Stimulated activated CD8-positive, alpha-beta memory T cell treated with anti-CD3 and anti-CD28 coated beads, Interleukin-7, amount 100 ng/mL, for 4 hours (primary cell): ENCODE results near the gene NDUFS7.

Experiments
- DNase-seq, 2 donors: peaks; one replicate each; pipeline ENCODE4 v3.0.0-alpha.2; 2020; ENCODE audit warnings: low read depth in 2 of 2

Gene NDUFS7

GRCh38 chr19:1384478-1385110 is 887 bp downstream of the NDUFS7 start:
- DNase-seq = no peak

DNA sequence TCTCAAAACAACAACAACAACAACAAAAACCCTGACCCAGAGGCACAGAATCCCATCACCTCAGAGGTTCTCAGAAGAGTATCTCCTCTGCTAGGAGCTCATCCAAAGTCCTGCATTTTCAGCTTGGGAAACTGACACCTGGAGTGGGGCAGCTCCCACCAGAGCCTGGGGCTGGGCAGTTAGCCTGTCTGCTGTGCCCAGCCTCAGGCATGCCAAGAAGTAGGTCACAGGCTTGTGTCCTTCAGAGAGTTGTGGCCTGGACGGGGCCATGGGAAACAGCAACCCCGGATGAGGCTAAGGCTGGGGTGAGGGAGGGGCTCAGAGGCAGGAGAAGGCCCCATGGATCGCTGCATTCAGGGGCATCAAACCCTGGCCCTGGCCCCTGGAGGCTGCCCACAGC is 2.1 kb downstream of the NDUFS7 start:
- DNase-seq = no peak

- no peak for DNase-seq
Observed at GRCh38 chr19:1386945-1387683, 3.4 kb downstream of the NDUFS7 start.

DNA sequence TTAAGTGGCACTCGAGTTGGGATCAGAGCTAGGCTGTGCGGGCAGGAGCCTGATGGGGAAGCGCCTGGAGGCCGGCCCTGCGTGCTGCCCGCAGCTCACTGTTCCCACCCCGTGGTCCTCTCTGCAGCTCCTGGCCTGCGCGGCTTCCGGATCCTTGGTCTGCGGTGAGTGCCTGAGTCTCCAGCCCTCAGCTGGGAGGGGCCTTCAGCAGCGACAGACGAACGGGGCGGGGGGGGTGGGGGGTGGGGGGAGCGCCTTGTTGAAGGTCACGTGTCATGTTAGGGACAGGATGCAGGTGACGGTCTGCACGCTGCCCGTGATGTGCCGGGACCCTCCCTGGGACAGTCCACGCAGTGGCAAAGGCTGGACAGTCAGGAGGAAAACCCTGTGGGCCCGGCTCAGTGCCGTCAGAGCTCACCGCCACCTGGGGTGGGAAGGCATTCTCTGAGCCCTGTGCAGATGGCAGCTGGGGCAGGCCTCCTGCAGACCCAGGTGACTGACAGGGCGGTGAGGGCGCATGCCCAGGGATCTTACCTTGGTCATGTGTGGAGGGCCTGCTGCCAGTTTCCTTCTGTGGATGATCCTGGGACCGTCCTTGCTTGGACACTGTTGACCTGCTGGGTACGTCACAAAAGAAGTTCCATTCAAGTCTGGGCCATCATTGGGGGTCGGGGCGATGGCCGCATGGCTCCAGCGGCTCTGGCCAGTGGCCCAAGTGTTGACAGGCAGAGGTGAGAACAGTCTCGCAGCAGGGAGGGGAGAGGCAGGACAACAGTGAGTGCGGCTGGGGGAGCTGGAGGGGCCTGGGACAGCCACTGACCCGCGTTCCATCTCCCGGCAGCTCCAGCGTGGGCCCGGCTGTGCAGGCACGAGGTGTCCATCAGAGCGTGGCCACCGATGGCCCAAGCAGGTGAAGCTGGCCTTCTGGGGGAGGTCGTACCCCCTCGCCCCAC is 4.3 kb downstream of the NDUFS7 start:
- no peak for DNase-seq

GRCh38 chr19:1388637-1389026 is 4.9 kb downstream of the NDUFS7 start:
- DNase-seq = no peak

DNA sequence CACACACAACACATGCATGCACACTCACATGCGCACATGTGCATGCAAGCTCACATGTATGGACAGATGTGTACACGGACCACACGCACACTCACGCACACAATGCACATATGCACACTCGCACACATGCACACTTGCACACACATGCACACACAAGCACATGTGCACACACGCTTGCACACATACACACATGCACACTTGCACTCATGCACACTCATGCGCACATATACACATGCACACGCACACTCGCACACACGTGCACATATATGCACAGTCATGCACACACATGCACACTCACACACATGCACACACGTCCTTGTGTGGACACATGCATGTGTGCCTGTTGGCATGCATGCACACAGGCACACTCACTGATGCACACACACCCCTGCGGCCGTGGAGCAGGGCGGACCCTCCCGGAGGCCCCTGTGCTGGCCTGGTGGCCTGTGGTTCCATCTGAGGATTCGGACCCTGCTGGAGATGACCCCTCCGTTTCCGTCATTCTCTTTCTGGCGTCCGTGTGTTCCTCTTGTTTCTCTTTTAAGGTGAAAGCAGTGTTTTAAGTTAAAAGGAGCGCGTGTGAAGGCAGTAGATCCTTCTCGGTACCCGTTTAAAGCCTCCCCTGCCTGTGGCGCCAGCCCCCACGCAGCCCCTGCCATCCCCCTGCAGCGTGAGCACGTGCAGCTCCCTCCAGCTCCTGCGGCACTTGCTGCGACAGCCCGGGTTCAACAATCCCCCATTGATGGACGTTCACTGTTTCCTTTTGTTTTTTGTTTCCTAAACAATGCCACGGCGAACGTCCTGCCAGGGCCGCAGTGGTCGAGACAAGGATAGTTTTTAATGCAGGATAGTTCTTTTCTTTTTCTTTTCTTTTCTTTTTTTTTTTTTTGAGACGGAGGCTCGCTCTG is 5.6 kb downstream of the NDUFS7 start:
- DNase-seq = no peak

GRCh38 chr19:1390890-1391423 is 7.2 kb downstream of the NDUFS7 start:
- no peak for DNase-seq

- DNase-seq = no peak
Observed at GRCh38 chr19:1392407-1392806, 8.7 kb downstream of the NDUFS7 start.

GRCh38 chr19:1392939-1393530 is 9.3 kb downstream of the NDUFS7 start:
- DNase-seq = no peak

DNA sequence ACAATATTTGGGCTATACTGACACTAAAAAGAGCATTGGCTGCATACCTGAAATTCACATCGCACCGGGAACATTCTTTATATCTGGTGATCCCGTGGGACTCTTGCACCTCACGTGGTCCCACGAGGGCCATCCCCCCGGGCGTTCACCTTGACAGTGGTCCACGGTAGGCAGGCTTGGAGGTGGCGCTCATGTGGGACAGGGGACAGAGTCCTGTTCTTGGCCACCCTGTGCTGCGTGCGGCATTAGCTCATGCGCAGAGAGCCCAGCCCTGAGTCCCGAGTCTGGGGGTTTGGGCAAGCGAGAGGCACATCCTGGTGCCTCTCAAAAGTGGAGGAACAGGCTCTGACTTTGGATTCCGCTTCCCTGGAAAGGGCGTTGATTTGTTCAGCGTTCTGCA is 10.1 kb downstream of the NDUFS7 start:
- no peak for DNase-seq

DNA sequence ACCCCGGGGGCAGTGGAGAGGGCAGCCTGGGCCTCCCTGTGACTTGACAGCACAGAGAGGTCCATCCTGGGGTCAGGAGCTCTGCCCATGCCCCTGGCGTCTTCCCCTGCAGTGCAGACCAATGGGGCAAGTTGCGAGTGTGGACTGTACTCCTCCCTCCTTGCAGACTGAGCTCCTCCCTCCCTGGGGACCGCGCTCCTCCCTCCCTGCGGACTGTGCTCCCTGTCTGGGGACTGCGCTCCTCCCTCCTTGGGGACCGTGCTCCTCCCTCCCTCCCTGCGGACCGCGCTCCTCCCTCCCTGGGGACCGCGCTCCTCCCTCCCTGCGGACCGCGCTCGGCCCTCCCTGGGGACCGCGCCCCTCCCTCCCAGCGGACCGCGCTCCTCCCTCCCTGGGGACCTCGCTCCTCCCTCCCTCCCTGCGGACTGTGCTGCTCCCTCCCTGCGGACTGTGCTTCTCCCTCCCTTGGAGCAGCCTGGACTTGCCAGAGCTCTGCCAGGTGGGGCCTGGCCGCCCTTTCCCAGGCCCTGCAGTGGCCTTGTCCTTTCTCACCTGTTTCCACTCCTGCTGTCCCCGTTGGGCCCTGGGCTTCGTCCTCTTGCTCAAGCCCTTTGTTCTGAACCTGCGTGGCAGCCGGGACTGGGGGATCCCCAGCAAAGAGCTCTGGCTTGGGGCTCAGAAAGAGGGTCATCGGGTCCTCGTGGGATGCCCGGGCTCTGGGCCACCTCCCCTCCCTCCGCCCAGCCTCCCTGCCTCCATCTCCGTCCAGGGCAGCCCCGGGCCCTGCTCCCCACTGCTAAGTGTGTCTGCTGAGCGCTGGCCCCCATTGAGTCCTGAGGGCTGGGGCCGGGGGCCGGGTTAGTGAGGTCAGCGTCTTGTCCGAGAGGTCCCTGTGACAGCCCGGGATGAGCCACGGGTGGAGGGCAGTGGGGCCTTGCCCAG is 10.8 kb downstream of the NDUFS7 start:
- no peak for DNase-seq

DNA sequence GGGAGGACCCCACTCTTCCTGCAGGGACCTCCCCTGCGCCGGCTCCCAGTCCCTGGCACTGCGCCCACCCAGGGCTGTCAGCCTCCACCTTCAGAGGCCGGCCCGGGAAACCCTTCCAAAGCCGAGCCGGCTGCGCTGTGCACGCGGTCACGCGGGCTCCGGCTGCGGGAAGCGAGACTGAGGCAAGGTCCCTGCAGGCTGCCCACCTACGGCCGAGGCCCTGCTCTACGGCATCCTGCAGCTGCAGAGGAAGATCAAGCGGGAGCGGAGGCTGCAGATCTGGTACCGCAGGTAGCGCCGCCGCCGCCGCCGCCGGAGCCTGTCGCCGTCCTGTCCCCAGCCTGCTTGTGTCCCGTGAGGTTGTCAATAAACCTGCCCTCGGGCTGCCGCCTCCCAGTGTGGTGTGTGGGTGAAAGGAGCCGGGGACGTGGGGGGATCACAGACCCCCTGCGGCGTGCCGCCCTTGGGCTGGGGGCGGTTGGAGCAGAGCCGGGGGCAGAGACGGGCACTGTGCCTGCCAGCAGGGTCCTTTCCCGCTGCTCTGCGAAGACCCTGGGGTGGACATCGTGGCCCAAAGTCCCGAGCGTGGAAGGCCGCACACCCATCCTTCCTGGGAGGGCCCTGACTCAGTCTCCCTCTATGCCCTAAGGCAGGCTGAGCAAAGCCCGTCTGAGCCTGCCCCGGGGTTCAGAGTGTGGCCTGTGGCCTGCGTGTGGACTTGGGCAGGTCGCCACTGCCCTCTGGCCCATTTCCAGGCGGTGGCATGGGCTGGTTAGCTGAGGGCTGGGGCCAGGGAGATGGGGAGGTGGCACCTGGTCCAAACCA is 11.7 kb downstream of the NDUFS7 start:
- no peak for DNase-seq

GRCh38 chr19:1396019-1396767 is 12.5 kb downstream of the NDUFS7 start:
- no peak for DNase-seq

- no peak for DNase-seq
Observed at GRCh38 chr19:1396768-1397679, 13.3 kb downstream of the NDUFS7 start.

DNA sequence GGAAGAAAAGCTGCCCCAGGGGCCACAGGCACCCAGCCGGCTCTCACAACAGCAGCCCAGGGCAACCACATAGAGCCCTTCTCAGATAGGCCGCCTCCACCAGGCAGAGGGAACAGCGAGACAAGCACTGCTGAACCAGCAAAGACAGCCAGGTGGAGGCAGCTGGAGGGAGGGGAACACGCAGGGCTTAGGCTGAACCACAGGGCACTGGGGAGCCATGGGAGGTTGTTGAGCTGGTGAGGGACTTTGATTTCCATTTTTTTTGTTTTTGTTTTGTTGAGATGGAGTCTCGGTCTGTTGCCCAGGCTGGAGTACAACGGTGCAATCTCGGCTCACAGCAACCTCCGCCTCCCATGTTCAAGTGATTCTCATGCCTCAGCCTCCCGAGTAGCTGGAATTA is 14.1 kb downstream of the NDUFS7 start:
- DNase-seq = no peak

GRCh38 chr19:1399079-1399478 is 15.4 kb downstream of the NDUFS7 start:
- no peak for DNase-seq

DNA sequence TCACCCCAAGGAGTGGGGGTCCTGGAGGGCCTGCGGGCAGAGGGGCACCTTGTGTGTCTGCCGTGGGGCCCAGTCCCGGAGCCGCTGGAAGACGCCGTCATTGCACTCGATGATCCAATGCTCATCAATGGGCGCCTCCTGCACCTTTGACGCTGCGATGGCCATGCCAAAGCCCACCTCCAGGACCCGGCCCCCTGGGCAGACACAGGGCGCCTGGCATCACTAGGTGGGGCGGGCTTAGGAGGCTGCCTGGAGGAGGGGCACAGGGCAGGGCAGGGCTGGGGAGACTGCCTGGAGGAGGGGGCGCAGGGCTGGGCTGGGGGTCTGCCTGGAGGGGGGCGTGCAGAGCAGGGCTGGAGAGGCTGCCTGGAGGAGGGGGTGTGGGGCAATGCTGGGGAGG is 16.0 kb downstream of the NDUFS7 start:
- DNase-seq = no peak
